ENCODE measurements around the gene LANCL2. TPM values are rescaled to one million over a fixed set of nuclear protein-coding genes. Genes with fewer than 3 reads are reported as not detected.
A peak's percentile ranks its signal among the peaks of the same experiment; 100 is the strongest.
"Not testable (repeated sequence)": the region's sequence is repeated elsewhere in the genome, so short reads cannot be mapped to it uniquely, and the experiment has no call there.

The LANCL2 gene
- polyA plus RNA-seq, 1 donor from 2014 or later, result 6.7 TPM

DNA sequence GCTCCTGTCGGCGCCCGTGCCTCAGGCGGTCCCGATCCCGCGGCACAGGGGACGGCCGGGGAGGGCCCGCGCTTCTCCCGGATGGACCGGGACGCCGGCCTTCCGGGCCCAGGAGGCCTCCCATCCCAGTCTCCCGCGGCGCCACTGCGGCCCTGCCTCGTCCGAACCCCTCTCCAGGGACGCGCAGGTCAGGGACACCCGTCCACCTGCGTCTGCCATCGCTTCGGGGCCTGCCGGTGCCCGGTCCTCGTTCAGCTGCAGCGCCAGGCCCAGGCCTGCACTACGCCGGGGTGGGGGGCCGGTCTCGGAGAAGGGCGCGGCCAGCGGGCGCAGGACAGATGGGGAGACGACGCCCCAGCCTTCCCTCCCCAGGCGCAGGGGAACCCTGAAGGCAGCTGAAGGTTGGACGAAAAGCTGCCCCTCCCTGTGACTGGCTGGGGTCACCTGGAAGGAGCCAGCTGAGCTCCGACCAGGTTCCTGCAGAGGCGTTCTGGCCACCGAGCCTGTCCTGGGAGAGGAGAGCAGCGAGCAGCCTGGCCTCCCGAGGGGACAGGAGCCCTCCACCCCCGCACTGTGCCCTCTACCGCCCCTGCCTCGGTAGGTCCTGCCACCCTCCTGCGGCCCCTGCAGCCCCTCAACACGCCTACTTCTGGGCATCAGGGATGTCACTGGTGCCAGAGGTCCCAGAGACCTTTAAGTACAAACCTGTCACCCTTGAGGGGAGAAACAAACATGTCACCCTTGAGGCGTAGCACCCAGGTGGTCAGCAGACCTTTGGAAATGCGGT, 84.3 kb downstream of the LANCL2 start:
- Mint-ChIP-seq H3K36me3 (peaks cover 14% of the 10 kb centered on the region), H3K4me1 (peaks cover 3 to 8% (median 7%) of the 10 kb centered on the region in 3 donors), H3K4me3 (no peak overlapping the region), H3K27me3 (no peaks in the 10 kb centered on the region), H3K27ac (no peak overlapping the region), H3K9me3 (no peaks in the 10 kb centered on the region)

DNA sequence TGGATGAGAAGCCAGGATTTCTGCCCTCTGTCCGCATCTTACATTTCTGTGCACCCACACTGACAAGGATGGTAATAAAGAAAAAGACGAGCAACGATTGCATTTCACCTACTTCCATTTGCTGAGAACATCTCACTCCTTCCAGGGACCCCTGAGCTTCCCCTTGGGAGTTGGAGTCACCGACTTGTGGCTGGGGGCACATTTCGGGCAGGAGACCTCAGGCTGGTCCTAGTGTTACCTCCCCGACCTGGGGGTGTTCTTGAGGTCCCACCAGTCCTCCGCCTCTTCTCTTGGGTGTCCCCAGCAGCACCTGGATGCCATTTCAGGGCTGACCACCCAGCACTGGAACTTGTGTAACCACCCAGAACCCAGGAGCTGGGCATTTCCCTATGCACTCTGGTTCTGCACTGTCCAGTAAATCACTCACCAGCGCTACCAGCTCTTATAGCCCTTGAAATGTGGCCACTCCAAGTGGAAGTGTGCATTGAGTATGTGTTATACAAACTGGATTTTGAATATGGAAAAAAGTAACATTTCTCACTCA, 84.9 kb downstream of the LANCL2 start:
- H3K4me3 Mint-ChIP-seq, result no peak overlapping the region
- no peak overlapping the region for H3K27ac Mint-ChIP-seq
- H3K4me1 Mint-ChIP-seq, result peaks cover 7 to 12% (median 10%) of the 10 kb centered on the region in 3 donors
- peaks cover 14% of the 10 kb centered on the region for H3K36me3 Mint-ChIP-seq
- H3K9me3 Mint-ChIP-seq, result peaks cover 0 to 1% (median 0%) of the 10 kb centered on the region in 3 donors
- no peaks in the 10 kb centered on the region for H3K27me3 Mint-ChIP-seq

DNA sequence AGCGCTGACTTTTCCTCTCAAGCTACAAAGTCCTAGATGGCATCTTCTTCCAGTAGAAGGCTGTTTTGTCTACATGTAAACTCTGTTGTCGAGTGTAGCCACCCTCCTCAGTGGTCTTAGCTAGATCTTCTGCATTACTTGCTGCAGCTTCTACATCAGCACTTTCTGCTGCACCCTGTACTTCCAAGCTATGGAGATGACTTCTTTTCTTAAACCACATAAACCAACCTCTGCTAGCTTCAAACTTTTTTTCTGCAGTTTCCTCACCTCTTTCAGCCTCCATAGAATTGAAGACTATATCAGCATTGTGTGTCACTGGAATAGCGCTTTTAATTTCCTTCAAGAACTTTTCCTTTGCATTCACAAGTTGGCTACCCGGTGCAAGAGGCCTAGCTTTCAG, 87.8 kb downstream of the LANCL2 start:
- H3K36me3 Mint-ChIP-seq, result peaks cover 11% of the 10 kb centered on the region
- peaks cover 21 to 31% (median 22%) of the 10 kb centered on the region in 3 donors for H3K4me1 Mint-ChIP-seq

DNA sequence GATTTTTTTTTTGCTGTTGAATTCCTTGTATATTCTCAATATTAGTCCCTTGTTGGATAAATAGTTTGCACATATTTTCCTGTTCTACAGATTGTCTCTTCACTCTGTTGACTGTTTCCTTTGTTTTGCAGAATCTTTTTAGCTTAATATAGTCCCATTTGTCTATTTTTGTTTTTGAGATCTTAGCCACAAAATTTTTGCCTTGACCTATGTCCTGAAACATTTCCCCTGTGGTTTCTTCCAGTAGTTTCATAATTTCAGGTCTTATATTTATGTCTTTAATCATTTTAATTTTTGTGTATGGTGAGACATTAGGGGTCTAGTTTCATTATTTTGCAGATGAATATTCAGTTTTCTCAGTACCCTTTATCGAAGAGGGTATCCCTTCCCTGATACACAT, 92.7 kb downstream of the LANCL2 start:
- Mint-ChIP-seq H3K27me3 (no peaks in the 10 kb centered on the region), H3K9me3 (peaks cover 9 to 33% (median 20%) of the 10 kb centered on the region in 3 donors), H3K36me3 (peaks cover 7% of the 10 kb centered on the region), H3K27ac (peak overlapping the region in 2 of 3 donors; percentile 24 to 28), H3K4me1 (peaks cover 26 to 30% (median 27%) of the 10 kb centered on the region in 3 donors), H3K4me3 (peak overlapping the region in 1 of 4 donors; percentile 9)

More for the DNA sequence above, 87.8 kb downstream of the LANCL2 start:
- Mint-ChIP-seq H3K9me3 (peaks cover 0 to 10% (median 8%) of the 10 kb centered on the region in 3 donors), H3K27me3 (no peaks in the 10 kb centered on the region), H3K27ac (peak overlapping the region in 1 of 3 donors; percentile 33), H3K4me3 (no peak overlapping the region)

DNA sequence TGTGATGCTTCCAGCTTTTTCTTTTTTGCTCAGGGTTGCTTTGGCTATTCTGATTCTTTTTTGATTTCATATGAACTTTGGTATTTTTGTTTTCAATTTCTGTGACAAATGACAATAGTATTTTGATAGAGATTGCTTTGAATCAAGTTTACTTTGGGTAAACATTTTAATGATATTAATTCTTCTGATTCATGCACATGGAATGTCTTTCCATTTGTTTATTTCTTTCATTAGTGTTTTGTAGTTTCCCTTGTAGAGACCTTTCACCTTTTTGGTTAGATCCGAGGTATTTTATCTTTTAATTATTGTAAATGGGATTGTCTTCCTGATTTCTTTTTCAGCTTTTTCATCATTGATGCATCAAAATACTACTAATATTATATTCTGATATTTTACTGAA, 93.2 kb downstream of the LANCL2 start:
- Mint-ChIP-seq H3K9me3 (peaks cover 9 to 33% (median 22%) of the 10 kb centered on the region in 3 donors), H3K4me3 (no peak overlapping the region), H3K27ac (no peak overlapping the region), H3K4me1 (peaks cover 26 to 30% (median 27%) of the 10 kb centered on the region in 3 donors), H3K27me3 (no peaks in the 10 kb centered on the region), H3K36me3 (peaks cover 10% of the 10 kb centered on the region)

DNA sequence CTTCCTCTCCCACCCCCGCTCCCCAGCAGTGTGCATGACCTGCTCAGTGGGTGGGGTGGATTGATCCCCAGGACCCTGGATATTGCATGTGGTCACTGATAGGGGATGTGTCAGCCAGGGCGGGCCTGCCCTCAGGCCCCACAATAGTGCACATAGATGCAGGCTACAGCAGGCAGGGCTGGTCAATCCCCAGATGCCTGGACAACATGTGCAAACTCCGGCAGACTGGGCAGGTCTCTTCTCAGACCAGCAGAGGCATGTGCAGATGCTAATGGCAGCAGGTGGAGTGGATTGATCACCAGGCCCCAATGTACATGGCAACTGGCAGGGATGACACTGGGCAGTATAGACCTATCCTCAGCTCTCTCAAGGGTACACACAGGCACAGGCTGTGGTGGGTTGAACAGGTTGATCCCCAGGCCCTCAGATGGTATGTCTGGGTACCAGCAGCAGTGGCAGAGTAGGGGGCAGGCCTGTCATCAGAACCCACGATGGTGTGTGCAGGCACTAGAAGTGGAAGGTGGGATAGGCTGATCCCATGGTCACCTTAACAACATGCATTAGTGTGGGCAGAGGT, 98.6 kb downstream of the LANCL2 start:
- peaks cover 5 to 6% (median 5%) of the 10 kb centered on the region in 3 donors for H3K4me1 Mint-ChIP-seq
- H3K27ac Mint-ChIP-seq, result peak overlapping the region; percentile 26 to 75 (median 50)
- peaks cover 9 to 23% (median 15%) of the 10 kb centered on the region in 3 donors for H3K9me3 Mint-ChIP-seq
- H3K4me3 Mint-ChIP-seq, result no peak overlapping the region
- H3K36me3 Mint-ChIP-seq, result peaks cover 19% of the 10 kb centered on the region
- H3K27me3 Mint-ChIP-seq, result no peaks in the 10 kb centered on the region

DNA sequence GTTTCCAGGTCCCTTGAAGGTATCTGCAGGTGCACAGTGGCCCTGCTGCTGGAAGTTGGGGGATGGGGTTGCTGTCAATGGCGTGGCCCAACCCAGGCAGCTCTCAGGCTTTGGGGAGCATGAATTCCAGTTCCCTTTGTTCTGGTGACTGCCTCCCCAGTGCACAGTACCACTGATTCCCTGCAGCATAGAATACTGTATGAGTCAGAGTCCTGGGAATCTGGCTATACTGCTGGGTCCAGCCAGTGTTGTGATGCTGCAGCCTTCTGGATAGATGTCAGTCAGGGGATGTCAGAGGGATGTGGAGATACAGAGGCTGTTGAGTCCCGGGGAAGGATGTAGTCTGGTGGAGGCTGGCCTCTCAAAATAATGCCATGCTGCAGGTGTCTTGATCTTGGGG, 99.3 kb downstream of the LANCL2 start:
- Mint-ChIP-seq H3K36me3 (peaks cover 17% of the 10 kb centered on the region), H3K27ac (peak overlapping the region in 1 of 3 donors; percentile 75), H3K4me3 (no peak overlapping the region), H3K9me3 (peaks cover 5 to 19% (median 13%) of the 10 kb centered on the region in 3 donors), H3K4me1 (peaks cover 5% of the 10 kb centered on the region in 3 donors), H3K27me3 (no peaks in the 10 kb centered on the region)

DNA sequence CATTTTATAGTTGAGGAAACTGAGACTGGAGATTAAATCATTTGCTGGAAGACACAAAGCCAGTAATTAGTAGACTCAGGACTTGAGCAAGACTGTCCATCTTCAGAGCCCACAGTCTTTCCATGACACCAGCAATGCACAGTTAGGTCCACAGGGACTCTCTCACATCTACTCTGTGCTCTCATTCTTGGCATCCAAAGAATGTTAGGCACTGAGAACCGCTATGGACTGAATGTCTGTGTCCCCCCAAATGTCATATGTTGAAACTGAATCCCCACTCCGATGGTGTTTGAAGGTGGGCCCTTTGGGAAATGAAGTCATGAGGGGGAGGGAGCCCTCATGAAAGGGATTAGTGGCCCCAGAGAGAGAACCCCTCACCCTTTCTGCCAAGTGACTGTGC, 100.6 kb downstream of the LANCL2 start:
- Mint-ChIP-seq H3K4me1 (peaks cover 6 to 9% (median 6%) of the 10 kb centered on the region in 3 donors), H3K27me3 (no peaks in the 10 kb centered on the region), H3K27ac (peak overlapping the region in 1 of 3 donors; percentile 43), H3K4me3 (no peak overlapping the region), H3K36me3 (peaks cover 22% of the 10 kb centered on the region), H3K9me3 (peaks cover 2 to 9% (median 7%) of the 10 kb centered on the region in 3 donors)

DNA sequence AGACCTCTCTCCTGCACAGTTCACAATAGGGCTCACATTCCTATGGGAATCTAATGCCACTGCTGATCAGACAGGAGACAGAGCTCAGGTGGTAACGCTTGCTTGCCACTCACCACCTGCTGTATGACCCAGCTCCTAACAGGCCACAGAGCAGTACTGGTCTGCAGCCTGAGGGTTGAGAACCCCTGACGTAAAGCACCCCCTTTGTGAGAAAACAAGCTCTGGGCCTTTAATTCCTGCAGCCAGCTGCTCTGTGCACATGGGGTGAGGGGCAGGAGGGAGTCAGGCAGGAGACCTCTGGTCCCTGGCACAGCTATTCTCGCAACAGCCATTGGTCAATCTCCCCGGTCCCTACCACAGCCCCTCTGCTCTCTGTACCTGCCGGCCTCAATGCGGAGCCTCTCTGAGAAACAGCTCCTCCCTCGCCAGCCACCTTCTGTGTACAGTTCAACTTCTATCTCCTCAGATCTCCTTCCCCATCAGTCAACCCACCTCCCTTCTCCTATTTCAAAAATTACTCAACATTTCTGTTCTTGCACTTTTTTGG, 102.0 kb downstream of the LANCL2 start:
- Mint-ChIP-seq H3K27me3 (no peaks in the 10 kb centered on the region), H3K4me3 (no peak overlapping the region), H3K9me3 (peaks cover 0 to 5% (median 3%) of the 10 kb centered on the region in 3 donors), H3K27ac (no peak overlapping the region), H3K4me1 (peaks cover 6 to 11% (median 7%) of the 10 kb centered on the region in 3 donors), H3K36me3 (peaks cover 22% of the 10 kb centered on the region)

DNA sequence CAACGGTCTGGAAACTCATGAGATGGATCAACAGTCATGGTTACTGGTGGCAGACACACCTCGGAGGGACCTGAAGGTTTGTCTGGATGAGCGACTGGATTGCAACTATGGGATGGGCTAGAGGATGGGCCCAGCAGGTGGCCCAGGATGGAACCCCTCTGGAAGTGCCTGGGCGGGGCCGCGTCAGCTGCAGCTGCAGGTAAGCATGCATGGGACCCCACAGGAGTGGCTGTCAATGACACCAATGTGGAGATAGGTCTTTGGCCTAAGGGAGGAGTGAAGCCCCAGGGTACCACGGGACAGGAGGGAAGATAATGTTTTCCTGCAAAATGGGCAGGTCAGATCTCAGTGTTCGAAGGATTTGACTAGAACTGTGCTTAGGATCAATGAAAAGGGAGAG, 103.4 kb downstream of the LANCL2 start:
- Mint-ChIP-seq H3K27me3 (no peaks in the 10 kb centered on the region), H3K9me3 (no peaks in the 10 kb centered on the region), H3K36me3 (peaks cover 16% of the 10 kb centered on the region), H3K4me3 (peak overlapping the region in 1 of 4 donors; percentile 13), H3K4me1 (peaks cover 6 to 9% (median 7%) of the 10 kb centered on the region in 3 donors), H3K27ac (peak overlapping the region in 2 of 3 donors; percentile 78 to 96)

DNA sequence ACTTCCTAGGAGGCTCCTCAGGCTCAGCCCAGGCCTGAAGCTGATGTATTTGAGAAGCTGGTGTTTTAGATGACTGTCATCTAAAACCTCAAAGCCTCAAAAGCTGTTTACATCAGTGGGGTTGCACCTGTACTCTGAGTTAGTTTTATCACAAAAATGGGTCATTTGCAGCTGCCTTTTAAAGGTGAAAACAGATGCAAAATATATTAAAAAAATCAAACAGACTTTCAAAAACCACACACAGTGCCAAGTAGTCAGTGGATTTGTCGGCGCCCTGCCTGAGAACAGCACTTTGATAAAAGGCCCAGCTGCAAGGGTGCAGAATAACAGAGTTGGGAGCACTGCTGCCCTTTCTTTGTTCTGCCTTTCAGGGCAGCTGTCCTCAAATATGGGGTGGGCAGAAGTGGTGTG, 104.1 kb downstream of the LANCL2 start:
- H3K36me3 Mint-ChIP-seq, result peaks cover 19% of the 10 kb centered on the region
- H3K4me1 Mint-ChIP-seq, result peaks cover 8 to 12% (median 9%) of the 10 kb centered on the region in 3 donors
- peak overlapping the region in 2 of 3 donors; percentile 19 to 59 for H3K27ac Mint-ChIP-seq
- no peaks in the 10 kb centered on the region for H3K27me3 Mint-ChIP-seq
- no peaks in the 10 kb centered on the region for H3K9me3 Mint-ChIP-seq
- H3K4me3 Mint-ChIP-seq, result peak overlapping the region in 1 of 4 donors; percentile 37

DNA sequence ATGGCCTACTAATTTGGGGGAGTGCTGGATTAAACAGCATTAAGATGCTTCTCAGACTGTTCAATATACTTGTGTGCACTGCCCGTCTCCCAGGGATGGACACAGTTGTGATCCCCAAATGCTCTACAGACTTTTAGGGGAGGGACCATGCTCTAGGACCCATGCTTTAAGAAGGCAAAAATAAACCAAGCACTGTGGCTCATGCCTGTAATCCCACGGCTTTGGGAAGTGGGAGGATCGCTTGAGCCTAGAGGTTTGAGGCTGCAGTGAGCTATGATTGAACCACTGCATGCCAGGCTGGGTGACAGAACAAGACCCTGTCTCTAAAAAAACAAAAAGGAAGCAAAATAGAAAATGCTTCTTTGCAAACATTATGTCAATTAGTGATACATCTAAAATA, 104.6 kb downstream of the LANCL2 start:
- H3K27ac Mint-ChIP-seq, result peak overlapping the region in 1 of 3 donors; percentile 59
- H3K27me3 Mint-ChIP-seq, result no peaks in the 10 kb centered on the region
- peaks cover 15% of the 10 kb centered on the region for H3K36me3 Mint-ChIP-seq
- H3K9me3 Mint-ChIP-seq, result no peaks in the 10 kb centered on the region
- H3K4me1 Mint-ChIP-seq, result peaks cover 11 to 15% (median 12%) of the 10 kb centered on the region in 3 donors
- H3K4me3 Mint-ChIP-seq, result peak overlapping the region in 1 of 4 donors; percentile 37

DNA sequence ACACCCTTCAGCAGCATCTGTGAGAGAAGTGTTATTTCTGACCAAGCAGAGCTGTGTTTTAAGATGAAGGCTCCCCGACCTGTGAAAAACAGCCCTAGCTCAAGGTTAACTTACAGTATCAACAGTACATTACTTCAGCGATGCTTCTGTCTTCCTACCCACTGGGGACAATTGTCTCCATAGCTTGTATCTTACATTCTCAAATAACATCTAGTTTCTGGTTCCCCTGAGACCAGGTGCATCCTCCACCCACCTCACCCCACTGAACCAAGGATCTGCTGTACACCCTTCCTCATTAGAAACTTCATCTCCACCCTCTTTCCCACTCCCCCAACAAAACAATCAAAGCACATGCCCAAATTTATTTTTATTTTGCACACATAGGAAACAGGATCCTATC, 105.1 kb downstream of the LANCL2 start:
- no peaks in the 10 kb centered on the region for H3K27me3 Mint-ChIP-seq
- peak overlapping the region in 3 of 4 donors; percentile 3 to 91 (median 23) for H3K4me3 Mint-ChIP-seq
- H3K36me3 Mint-ChIP-seq, result peaks cover 11% of the 10 kb centered on the region
- H3K9me3 Mint-ChIP-seq, result no peaks in the 10 kb centered on the region
- peaks cover 16 to 19% (median 16%) of the 10 kb centered on the region in 3 donors for H3K4me1 Mint-ChIP-seq
- peak overlapping the region in 2 of 3 donors; percentile 30 to 87 for H3K27ac Mint-ChIP-seq

DNA sequence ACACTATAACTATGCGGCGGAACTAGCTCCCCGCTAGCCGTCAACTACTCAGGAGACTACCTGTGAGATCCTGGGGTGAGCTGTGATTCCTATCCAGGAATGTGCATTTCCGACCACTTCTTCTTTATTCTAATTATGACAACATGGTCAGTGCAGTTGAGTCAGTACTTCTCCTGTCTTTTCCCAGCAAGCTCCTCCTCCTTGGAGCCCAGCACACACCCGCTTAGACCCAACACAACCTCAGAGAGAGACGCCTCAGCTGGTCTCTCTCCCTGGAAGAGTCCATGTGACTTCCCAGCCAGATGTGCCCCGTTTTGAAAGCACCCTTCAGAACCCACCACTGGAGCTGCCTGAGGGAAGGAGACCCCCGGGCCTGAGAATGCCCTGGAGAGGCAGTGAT, 106.5 kb downstream of the LANCL2 start:
- peaks cover 11% of the 10 kb centered on the region for H3K36me3 Mint-ChIP-seq
- not testable (repeated sequence) for H3K27ac Mint-ChIP-seq, H3K27me3 Mint-ChIP-seq, H3K9me3 Mint-ChIP-seq, H3K4me3 Mint-ChIP-seq
- peaks cover 20 to 23% (median 20%) of the 10 kb centered on the region in 3 donors for H3K4me1 Mint-ChIP-seq

DNA sequence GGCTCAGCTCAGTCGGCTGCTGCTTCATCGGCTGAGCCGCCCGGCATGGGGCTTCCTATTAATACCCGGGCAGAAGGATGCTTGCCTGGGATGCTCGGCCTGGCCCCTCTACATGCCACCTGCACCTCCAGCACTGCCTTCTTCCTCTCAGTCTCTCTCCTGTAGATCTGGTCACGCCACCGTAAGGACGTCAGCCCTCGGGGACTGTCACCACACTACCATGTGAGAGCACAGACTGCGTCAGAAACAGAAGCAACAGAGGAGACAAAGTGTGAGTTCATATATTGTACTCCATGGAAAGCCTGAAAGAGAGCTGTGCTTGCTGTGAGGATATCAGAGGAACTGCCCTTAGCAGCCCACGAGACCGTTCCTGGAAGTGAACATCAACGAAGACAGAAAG, 107.3 kb downstream of the LANCL2 start:
- Mint-ChIP-seq H3K36me3 (peaks cover 11% of the 10 kb centered on the region), H3K27ac (peak overlapping the region in 1 of 3 donors; percentile 79), H3K4me1 (peaks cover 20 to 27% (median 27%) of the 10 kb centered on the region in 3 donors)
- H3K27me3 Mint-ChIP-seq, H3K9me3 Mint-ChIP-seq, H3K4me3 Mint-ChIP-seq: not testable (repeated sequence)

Measured in IgD-negative memory B cell (primary cell).